Measurements from ENCODE around the gene BCR.

DNA sequence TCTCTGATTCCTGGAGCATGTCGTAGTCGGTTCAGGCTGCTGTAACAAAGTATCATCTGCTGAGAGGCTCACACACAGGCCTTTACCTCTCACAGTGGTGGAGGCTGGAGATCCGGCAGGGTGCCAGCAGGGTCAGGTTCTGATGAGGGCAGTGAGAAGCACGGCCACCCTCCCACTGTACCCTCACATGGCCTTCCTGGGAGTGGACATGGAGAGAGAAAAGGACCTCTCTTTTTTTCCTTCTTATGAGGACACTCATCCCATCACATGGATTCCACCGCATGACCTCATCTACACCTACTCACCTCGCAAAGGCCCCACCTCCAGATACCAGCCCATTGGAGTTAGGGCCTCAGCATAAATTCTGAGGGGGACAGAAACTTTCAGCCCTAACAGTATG lies 99.5 kb downstream of the BCR start:
- TF ChIP-seq POLR2AphosphoS5 (IDR thresholded peaks at IDR 0.05) = no peak
- TF ChIP-seq, protein P1, sequence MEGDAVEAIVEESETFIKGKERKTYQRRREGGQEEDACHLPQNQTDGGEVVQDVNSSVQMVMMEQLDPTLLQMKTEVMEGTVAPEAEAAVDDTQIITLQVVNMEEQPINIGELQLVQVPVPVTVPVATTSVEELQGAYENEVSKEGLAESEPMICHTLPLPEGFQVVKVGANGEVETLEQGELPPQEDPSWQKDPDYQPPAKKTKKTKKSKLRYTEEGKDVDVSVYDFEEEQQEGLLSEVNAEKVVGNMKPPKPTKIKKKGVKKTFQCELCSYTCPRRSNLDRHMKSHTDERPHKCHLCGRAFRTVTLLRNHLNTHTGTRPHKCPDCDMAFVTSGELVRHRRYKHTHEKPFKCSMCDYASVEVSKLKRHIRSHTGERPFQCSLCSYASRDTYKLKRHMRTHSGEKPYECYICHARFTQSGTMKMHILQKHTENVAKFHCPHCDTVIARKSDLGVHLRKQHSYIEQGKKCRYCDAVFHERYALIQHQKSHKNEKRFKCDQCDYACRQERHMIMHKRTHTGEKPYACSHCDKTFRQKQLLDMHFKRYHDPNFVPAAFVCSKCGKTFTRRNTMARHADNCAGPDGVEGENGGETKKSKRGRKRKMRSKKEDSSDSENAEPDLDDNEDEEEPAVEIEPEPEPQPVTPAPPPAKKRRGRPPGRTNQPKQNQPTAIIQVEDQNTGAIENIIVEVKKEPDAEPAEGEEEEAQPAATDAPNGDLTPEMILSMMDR (IDR thresholded peaks at IDR 0.05; ENCODE audit: poor library complexity, severe bottlenecking) = no peak
- TF ChIP-seq MXI1 (conservative IDR thresholded peaks at IDR 0.05; ENCODE audit: poor library complexity, severe bottlenecking) = no peak
- no peak for TF ChIP-seq TAF1 (IDR thresholded peaks at IDR 0.05; ENCODE audit: low read depth)
- TF ChIP-seq, protein P2, sequence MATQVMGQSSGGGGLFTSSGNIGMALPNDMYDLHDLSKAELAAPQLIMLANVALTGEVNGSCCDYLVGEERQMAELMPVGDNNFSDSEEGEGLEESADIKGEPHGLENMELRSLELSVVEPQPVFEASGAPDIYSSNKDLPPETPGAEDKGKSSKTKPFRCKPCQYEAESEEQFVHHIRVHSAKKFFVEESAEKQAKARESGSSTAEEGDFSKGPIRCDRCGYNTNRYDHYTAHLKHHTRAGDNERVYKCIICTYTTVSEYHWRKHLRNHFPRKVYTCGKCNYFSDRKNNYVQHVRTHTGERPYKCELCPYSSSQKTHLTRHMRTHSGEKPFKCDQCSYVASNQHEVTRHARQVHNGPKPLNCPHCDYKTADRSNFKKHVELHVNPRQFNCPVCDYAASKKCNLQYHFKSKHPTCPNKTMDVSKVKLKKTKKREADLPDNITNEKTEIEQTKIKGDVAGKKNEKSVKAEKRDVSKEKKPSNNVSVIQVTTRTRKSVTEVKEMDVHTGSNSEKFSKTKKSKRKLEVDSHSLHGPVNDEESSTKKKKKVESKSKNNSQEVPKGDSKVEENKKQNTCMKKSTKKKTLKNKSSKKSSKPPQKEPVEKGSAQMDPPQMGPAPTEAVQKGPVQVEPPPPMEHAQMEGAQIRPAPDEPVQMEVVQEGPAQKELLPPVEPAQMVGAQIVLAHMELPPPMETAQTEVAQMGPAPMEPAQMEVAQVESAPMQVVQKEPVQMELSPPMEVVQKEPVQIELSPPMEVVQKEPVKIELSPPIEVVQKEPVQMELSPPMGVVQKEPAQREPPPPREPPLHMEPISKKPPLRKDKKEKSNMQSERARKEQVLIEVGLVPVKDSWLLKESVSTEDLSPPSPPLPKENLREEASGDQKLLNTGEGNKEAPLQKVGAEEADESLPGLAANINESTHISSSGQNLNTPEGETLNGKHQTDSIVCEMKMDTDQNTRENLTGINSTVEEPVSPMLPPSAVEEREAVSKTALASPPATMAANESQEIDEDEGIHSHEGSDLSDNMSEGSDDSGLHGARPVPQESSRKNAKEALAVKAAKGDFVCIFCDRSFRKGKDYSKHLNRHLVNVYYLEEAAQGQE (IDR thresholded peaks at IDR 0.05; ENCODE audit: borderline replicate concordance) = no peak
- TF ChIP-seq EP300 (conservative IDR thresholded peaks at IDR 0.05; ENCODE audit: poor library complexity, severe bottlenecking) = no peak
- no peak for TF ChIP-seq RAD21 (conservative IDR thresholded peaks at IDR 0.05)
- no peak for TF ChIP-seq SMC3 (conservative IDR thresholded peaks at IDR 0.05; ENCODE audit: poor library complexity)
- TF ChIP-seq EZH2 (IDR thresholded peaks at IDR 0.05; ENCODE audit: borderline replicate concordance, insufficient read depth, low read length, poor library complexity, severe bottlenecking) = no peak
